ENCODE results near the gene TTC4.

Gene TTC4, protein sequence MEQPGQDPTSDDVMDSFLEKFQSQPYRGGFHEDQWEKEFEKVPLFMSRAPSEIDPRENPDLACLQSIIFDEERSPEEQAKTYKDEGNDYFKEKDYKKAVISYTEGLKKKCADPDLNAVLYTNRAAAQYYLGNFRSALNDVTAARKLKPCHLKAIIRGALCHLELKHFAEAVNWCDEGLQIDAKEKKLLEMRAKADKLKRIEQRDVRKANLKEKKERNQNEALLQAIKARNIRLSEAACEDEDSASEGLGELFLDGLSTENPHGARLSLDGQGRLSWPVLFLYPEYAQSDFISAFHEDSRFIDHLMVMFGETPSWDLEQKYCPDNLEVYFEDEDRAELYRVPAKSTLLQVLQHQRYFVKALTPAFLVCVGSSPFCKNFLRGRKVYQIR

DNA sequence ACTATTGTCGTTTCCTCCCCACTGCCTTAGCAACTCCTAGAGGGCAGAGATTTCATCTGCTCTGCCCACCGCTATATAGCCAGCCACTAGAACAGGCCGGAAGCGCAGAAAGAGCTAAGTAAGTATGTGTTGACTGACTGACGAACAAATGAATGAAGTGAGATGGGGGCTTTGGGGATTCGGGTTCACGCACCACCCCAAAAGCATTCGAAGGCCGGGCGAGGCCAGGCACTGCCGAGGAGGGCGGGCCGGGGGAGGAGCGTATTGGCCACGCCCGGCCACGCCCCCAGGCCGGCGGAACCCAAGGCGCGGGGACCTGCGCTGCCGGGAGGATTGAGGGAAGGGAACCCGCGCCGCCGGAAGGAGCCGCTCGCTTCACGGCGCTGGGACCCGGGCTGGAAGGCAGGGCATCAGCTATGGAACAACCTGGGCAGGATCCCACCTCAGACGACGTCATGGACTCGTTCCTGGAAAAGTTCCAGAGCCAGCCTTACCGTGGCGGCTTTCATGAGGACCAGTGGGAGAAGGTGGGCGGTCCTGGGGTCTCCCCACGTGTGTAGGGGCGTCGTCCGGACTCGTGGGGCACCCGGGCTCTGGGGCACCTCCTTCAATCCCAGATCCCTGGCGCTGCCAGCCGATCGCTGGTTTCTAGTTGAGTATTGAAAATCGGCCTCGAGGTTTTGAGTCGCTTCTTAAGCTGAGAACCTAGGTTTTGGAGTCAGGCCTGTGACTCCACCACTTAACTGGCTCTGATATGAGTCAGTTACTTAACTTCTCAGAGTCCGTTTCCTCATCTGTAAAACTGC is at the start of gene TTC4:
Gene TTC4 (plus strand): TSS at position 369 of the 806 bp plus-strand sequence. CDS start 48 bp downstream, at position 417.
- DNase-seq (ENCODE audit: low read depth in 2 of 2): peak; percentile 69 to 80

DNA sequence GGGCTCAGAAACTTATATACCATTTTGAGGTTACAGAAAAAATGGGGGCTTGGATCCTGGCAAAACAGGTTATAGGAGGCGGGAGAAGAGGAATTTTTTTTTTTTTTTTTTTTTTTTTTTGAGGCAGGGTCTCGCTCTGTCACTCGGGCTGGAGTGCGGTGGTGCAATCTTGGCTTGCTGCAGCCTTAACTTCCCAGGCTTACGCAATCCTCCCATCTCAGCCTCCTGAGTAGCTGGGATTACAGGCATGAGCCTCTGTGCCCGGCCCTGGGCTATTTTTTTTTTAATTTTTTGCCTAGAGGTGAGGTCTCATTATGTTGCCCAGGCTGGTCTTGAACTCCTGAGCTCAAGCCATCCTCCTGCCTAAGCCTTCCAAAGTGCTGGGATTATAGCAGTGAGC is 49.3 kb upstream of the TTC4 start:
- no peak for DNase-seq (ENCODE audit: low read depth in 2 of 2)

DNA sequence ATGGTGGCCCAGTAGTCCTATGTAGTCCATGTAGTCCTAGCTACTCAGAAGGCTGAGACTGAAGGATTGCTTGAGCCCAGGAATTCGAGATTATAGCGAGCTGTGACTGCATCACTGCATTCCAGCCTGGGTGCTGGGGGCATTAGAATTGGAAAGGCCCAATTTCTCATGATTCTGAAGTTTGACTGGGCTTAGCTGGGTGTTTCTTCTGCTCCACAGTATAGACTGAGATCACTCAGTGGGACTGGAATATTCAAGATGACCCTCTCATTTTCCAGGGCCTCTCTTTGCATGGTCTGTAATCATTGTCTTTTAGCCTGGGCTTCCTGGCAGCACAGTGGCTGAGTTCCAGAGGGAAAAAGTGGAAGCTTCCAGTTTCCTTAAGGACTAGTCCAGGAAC is 47.9 kb upstream of the TTC4 start:
- DNase-seq (ENCODE audit: low read depth in 2 of 2): no peak

DNA sequence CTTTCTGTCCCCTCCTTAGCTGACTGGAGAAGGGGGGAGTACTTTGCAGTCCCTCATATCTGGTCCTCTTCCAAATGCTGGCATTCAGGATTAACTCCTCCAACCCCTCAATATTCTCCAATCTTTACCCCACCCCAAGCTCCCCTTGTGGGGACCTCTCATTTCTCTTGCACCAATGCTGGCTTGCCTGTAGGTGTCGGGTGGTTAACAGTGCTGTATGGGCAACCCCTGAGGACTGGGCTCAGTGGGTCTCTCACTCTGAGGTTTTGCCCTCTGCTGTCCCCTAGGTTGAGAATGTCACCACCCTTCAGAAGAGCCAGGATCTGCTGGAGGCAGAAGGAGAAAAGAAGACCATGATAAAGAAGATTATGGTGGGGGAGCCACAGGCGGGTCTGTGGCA is 47.1 kb upstream of the TTC4 start:
- DNase-seq (ENCODE audit: low read depth in 2 of 2): no peak

DNA sequence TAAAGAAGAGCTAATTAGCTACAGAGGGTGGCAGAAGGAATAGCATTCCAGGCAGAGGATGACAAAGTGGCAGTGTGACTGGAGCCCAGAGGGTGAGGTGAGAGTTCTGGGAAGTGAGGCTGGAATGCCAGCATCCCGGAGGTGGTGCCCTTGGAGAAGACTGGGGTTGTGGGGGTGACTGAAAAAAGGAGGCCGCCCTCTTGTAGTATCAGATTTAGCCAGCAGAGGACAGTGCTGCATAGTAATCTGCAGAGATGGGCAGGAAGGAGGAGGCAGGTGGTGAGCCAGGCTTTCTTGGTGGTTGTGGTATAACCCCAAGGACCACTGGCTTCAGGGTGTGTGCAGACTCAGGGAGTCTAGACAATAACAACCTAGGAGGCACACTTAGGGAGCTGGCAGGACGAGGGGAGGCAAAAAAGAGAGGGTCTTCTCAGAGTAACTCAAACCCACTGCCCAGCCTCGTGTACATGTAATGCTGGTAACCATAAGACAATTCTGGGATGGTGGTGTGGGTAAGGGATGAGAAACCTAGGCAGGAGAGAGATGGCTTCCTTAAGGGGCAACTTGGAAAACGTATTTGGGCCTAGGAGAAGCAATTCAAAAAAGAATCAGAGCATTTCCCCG is 43.6 kb upstream of the TTC4 start:
- DNase-seq (ENCODE audit: low read depth in 2 of 2): peak; percentile 54 to 67

DNA sequence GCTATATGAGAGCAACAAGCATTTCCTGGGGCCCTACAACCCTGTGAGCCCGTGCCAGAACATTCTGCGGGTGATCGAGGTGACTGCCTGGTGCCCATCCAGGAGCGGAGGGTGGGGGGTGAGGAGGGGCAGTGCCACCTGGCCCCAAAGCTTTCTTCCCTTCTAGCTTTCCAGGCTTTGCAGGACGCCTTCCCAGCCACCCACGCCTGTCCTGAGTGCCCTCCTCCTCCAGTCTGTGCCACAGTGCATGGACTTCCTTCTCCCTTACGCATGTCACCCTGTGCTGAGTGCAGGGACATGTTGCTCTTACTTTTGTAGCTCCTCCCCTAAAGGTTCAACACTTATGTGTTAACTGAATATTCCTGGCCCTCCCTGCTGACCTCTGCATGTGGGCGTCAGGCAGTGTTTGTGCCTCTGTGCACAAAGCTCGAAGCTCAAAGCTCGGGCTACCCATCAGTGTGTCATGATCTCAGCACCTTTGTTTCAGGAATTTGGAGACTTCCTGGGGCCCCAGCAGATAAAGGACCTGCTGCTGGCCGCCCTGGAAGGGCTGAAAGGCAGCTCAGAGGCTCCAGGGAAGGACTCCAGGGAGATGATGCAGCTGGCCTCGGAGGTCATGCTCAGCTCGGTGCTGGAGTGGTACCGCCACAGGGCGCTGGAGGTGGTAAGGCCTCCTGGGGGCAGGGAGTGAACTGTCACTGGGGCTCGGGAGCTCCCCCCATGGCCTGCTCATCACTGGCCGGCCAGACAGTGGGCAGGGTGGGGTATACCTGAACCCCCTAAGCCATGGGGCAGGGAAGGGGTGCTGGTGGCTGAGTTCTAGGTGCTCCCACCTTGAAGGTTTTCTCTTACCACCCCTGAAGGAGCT is 36.7 kb upstream of the TTC4 start:
- no peak for DNase-seq (ENCODE audit: low read depth in 2 of 2)

DNA sequence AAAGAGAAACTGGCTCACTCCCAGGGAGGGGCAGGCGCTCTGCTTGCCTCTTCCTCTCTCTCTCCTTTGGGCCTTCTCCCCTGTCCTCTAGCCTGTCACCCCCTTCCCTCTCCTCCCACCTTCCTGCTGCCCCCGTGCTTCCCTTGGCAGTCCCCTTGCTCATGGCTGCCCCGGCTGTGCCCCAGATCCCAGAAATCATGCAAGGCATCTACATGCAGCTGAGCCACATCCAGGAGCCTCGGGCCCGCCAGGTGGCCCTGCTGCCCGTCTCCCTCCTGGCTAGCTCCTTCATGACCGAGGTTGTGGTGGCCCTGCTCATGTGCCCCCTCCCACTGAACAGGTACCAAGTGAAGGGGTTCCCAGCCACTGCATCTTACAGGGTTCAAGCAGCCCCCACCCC is 36.0 kb upstream of the TTC4 start:
- DNase-seq (ENCODE audit: low read depth in 2 of 2): no peak

DNA sequence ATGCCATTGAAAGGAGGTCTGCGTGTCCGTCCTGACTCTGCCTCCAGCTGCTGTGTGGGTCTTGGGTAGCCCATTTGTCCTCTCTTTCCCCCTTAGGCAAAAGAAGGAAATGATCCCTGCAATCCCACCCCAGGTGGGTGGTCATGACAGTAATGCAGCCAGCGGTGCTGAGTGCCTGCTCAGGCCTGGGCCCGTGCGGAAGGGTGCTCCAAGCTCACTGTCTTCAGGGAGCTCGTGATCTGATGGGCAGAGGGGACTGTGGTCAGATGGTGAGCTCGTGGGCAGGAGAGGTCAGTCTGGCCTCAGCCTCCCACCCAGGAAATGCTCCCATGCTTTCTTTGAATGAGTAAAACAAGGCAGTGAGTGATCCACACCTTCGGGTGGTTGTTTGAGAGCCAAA is 35.3 kb upstream of the TTC4 start:
- no peak for DNase-seq (ENCODE audit: low read depth in 2 of 2)

DNA sequence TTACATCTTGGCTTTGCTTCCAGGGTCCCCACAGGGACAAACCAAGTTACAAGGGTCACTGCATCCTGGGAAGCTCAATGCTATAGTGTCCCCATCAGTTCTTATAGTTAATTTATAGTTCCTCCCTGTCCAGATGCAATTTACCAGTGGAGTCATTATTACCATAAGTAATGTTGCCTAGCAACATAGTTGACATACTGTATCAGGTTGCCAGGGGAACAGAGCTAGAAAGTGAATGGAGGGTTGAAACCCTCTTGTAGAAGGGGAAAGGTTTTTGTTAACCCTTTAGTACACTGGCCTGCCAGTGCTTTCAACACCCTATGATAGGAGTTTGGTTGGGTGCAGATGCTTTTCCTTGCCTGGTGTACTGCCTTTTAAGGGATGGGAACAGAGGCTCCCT is 34.3 kb upstream of the TTC4 start:
- no peak for DNase-seq (ENCODE audit: low read depth in 2 of 2)

DNA sequence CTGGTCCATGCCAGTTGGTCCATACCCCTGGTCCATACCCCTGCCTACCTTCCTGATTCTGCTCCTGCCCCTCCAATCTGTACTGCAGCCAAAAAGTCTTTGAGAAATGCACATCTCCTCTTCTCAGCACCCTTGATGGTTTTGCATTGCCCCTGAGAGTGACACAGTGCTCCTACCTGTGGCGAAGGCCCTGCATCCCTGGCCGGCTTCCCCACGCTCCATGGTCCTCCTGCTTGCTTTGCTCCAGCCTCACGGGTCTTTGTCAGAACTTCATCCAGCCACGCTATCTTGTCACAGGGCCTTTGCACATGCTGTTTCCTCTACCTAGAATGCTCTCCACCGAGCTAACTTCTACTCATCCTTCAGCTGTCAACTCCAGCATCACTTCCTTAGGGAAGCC is 32.2 kb upstream of the TTC4 start:
- DNase-seq (ENCODE audit: low read depth in 2 of 2): no peak

DNA sequence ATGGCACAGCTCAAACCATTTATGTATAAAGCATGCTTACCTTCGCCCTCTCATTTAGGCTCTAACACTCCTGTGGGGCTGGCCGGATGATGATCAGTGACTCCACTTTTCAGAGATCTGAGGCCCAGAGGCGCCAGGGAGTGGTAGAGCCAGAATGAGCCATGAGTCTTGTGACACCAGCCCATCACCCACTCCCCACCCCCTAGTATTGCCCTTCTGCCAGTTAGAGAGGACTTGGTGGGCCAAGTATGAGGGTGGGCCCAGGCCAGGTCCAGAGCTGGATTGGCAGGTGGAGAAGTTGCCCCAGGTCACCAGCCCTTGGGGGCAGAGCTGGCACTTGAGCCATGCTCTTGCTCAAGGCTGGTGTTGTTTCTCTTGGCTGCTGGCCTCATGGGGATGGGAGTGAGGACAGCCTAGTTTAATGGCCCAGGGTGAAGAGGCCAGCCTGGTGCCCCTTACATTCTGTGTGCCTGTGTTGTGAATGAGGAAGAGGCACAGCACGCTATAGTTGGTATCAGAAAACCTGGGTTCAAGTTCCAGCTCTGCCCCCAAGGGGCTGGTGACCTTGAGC is 30.2 kb upstream of the TTC4 start:
- DNase-seq (ENCODE audit: low read depth in 2 of 2): no peak

DNA sequence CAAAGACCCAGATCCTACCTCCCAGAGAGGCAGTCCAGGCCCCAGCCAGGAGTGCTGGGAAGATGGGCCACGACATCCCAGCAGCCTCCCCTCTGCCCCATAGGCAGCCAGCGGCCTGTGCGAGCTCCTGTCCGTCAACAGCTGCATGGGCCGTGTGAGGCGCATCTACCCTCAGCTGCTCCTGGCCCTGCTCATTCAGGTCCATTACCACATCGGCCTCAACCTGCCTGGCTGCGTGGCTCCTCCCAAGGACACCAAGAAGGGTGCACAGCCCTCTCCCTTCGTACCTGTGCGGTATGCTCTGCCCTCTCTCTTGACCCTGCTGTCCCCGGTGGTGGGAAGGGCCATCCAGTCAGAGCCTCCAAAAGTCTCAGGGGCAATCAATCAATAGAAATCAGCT is 29.5 kb upstream of the TTC4 start:
- DNase-seq (ENCODE audit: low read depth in 2 of 2): no peak

DNA sequence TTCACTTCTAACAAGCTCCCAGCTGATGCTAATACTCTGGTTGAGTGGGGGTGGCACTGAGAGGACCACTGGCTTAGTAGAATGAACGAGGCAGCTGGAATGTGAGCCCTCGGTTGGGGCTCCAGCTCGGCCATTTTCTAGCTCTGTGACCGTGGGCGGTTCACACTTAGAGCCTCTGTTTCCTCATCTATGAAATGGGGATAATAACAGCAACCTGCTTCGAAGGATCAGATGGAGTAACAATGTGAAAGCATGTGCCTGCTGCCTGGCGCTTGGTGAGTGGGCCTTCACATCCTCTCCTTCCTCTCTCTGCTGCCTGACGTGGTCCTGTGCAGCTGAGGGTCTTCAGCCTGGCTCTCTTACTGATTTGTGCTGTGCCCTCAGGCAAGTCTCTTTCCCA is 20.9 kb upstream of the TTC4 start:
- no peak for DNase-seq (ENCODE audit: low read depth in 2 of 2)

DNA sequence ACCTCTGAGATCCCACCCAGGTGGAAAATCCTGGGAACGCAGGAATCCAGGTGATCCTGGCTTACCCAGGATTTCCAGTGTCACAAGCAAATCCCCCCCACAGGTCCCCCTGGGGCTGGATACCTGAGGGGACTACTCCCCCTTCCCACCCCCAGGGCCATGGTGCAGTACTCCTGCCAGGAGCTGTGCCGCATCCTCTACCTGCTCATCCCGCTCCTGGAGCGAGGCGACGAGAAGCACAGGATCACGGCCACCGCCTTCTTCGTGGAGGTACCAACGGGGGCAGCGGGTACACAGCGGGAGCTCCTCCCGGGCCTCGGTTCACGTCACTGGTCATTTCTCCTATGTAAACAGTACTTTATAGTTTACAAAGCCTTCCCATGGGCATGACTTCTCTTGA is 20.4 kb upstream of the TTC4 start:
- DNase-seq (ENCODE audit: low read depth in 2 of 2): no peak

DNA sequence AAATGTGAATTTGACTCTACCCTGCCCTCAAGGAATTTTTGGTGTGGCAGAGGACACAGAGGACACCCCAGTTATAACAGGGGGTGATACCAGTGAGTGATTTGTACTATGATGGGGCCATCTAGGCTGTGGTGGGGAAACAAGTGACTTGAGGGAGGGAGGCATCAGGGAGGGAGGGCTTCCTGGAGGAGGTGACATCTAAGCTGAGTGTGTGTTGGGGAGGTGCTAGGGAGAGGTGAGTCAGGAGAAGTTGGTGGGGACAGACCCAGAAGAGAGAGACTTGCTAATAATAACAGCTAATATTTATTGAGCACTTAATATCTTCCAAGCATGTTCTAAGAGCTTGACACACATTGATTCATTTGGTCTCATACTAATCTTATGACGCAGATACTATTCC is 19.9 kb upstream of the TTC4 start:
- DNase-seq (ENCODE audit: low read depth in 2 of 2): no peak

DNA sequence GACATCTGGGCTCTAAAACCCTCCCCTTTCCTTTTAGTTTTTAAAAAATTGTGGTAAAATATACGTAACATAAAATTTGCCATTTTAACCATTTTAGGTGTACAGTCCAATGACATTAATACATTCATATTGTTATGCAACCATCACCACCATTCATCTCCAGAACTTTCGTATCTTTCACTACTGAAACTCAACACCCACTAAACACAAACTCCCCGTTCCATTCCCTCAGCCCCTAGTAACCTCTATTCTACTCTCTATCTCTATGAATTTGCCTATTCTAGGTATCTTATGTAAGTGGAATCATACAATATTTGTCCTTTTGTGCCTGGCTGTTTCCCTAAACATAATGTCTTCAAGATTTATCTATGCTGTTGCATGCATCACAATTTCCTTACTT is 19.4 kb upstream of the TTC4 start:
- DNase-seq (ENCODE audit: low read depth in 2 of 2): no peak

DNA sequence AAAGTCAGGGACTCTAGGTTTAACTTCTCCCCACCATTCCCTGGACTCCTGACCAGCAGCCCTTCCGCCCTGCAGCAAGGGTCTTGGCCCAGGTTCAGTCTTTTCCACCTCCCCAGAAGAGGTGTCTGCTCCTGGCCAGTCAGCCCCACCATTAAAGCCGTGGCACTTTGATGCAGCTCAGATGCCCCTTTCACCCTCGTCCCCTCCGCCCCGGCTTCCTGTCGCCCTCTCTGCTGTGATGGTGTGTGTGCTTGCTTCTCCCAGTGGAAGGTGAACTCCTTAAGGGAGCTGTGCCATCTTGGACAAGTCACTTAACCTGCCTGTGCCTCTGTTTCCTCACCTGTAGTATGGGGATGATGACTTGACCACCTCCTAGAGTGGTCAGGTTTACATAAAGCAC is 17.8 kb upstream of the TTC4 start:
- DNase-seq (ENCODE audit: low read depth in 2 of 2): no peak

DNA sequence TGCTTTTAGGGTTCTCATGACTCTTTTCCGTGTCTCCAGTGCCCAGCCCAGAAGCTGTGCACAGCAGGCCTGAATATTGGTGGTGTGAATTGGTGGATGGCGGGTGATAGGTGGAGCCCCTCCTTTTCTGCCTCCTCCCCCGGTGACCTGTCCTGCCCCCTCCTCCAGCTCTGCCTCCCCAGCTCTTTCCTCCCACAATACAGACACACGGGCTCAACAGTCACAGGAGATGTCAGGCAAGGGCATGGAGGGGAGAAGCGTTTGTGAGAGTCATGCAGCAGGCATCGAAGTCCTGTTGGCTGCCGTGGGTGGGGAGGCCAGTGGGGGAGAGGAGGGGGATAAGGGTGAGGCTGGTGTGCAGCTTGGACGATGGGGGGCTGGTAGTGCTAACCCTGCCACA is 17.3 kb upstream of the TTC4 start:
- no peak for DNase-seq (ENCODE audit: low read depth in 2 of 2)

DNA sequence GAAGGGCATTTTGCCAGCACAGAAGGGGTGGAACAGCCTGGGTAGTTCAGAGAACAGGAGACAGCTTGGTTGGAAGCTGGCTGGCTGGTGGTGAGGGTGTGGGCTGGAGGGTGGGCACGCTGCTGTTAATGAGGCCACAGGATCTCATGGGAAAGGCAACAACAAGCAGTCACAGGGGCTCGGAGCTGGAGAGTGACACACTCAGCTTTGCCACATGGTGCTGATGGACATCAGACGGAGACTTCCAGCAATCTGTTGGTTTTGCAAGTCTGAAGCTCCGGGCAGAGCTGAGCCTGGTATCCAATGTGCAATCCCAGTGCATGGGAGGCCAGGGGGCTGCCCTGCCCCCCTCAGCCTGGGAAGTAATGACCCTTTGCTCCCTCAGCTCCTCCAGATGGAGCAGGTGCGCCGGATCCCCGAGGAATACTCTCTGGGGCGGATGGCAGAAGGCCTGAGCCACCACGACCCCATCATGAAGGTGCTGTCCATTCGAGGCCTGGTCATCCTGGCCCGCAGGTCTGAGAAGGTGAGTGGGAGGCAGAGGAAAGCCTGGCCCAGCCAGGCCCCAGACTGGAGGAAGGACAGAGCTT is 15.6 kb upstream of the TTC4 start:
- DNase-seq (ENCODE audit: low read depth in 2 of 2): no peak

DNA sequence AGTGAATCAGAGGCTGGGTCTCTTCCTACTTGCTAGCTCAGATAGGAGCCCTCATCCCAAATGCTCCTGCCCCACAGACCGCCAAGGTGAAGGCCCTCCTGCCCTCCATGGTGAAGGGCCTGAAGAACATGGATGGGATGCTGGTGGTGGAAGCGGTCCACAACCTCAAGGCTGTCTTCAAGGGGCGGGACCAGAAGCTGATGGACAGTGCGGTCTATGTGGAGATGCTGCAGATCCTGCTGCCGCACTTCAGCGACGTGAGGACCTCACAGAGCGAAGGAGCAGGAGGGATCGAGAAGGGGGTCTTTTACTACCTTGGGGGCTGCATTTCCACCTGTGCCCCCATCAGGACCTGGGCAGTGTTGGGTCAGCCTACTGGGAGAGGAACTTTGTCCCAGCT is 14.6 kb upstream of the TTC4 start:
- no peak for DNase-seq (ENCODE audit: low read depth in 2 of 2)

DNA sequence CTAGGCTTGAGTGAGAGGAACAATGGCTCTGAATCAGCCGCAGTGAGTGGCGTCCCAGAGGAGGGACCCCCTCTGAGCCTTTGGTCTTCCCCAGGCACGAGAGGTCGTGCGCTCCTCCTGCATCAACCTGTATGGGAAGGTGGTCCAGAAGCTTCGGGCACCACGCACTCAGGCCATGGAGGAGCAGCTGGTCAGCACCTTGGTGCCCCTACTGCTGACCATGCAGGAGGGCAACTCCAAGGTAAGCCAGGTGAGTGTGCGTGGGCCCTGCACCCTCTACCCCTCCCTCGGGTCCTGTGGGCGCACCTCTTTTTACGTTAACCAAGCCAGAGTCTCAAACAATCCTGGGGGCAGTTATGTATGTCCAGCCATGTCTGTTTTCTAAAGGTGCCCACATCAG is 13.7 kb upstream of the TTC4 start:
- no peak for DNase-seq (ENCODE audit: low read depth in 2 of 2)
